K562 (cell line): ENCODE results near the gene STK32C. TPM values are rescaled to one million over a fixed set of nuclear protein-coding genes. Genes with fewer than 3 reads are reported as not detected.

Experiments
- CREM ChIP-seq: IDR thresholded peaks from 2 replicates; pipeline ENCODE4 v1.6.1; 2014; ENCODE audit warnings: antibody characterized with exemption, low read depth
- E4F1 ChIP-seq: fragments of 250-450 bp; sonication (Bioruptor Pico); IDR thresholded peaks from 2 replicates; pipeline ENCODE4 v1.5.0; 2021; ENCODE audit warnings: mild to moderate bottlenecking, borderline replicate concordance
- HEY1 ChIP-seq: fragments of 250-450 bp; sonication (Bioruptor Pico); IDR thresholded peaks from 2 replicates; pipeline ENCODE4 v1.5.0; 2020; ENCODE audit warnings: mild to moderate bottlenecking, moderate library complexity, borderline replicate concordance
- HNRNPLL ChIP-seq: fragments of 200-400 bp; formaldehyde crosslinking; IDR thresholded peaks from 2 replicates; pipeline ENCODE4 v1.6.1; 2017; ENCODE audit warnings: low read length, low read depth, mild to moderate bottlenecking; ENCODE audit not compliant: poor library complexity, severe bottlenecking
- KAT2B ChIP-seq: IDR thresholded peaks from one replicate; pipeline ENCODE4 v1.6.1; 2012; ENCODE audit warnings: low read depth, mild to moderate bottlenecking, control low read depth, inconsistent platforms, low read length, moderate library complexity
- NELFE ChIP-seq: IDR thresholded peaks from 2 replicates; pipeline ENCODE4 v1.6.1; 2011; ENCODE audit warnings: mild to moderate bottlenecking; ENCODE audit not compliant: insufficient read depth, insufficient read length
- SMARCA5 ChIP-seq: fragments of 450-650 bp; IDR thresholded peaks from 2 replicates; pipeline ENCODE4 v1.6.1; 2016
- TSHZ1 ChIP-seq: fragments of 250-450 bp; sonication (Bioruptor Pico); IDR thresholded peaks from 2 replicates; pipeline ENCODE4 v1.4.0; 2020; ENCODE audit warnings: mild to moderate bottlenecking, moderate library complexity
- ZNF224 ChIP-seq: sonication (generic); formaldehyde crosslinking; IDR thresholded peaks from 2 replicates; pipeline ENCODE4 v1.8.0; 2022; ENCODE audit warnings: mild to moderate bottlenecking, missing genetic modification reagents
- ZNF354B ChIP-seq: fragments of 250-450 bp; sonication (Bioruptor Pico); IDR thresholded peaks from 2 replicates; pipeline ENCODE4 v1.4.0; 2020
- polyA plus RNA-seq, 8 experiments: library from polyadenylated mRNA; depleted of rRNA in 4 of 8; stranded (reverse) in 5 of 8; unstranded in 3 of 8; fragments of >200 nt; fragmentation: Nextera tagmentation in 2 of 8; fragmentation: Illumina TruSeq in 1 of 8; extraction: Ambion mirVana in 2 of 8; extraction: Trizol in 1 of 8; gene quantifications; 2 replicates each; pipeline versions ENCODE4 v1.2.1 to v1.2.3, GENCODE V29; 2011 to 2014; ENCODE audit warnings: inconsistent platforms in 1 of 8, missing spikeins in 1 of 8
- total RNA-seq, 7 experiments: library from RNA; depleted of rRNA in 6 of 7; stranded (reverse); fragments of >200 nt in 6 of 7; fragmentation: Illumina TruSeq in 2 of 7; extraction: Trizol in 2 of 7; gene quantifications; 2 replicates each; pipeline versions ENCODE4 v1.2.1 to v1.2.3, GENCODE V29; 2011 to 2021; ENCODE audit warnings: low replicate concordance in 1 of 7

STK32C gene
- total and polyA plus RNA-seq, 9 of the 15 experiments (the other 6 are each of a cell fraction or from before 2014, with no cell fraction given), result 1.5 to 20.9 (median 6.5) TPM

- TF ChIP-seq HEY1 (CRISPR knock-in tag) (no peak), TSHZ1 (CRISPR knock-in tag) (no peak), ZNF354B (CRISPR knock-in tag) (no peak), ZNF224 (no peak), SMARCA5 (no peak), NELFE (no peak), HNRNPLL (no peak), KAT2B (no peak), E4F1 (no peak), CREM (no peak)
Observed at GRCh38 chr10:132321726-132322125, 14.0 kb upstream of the STK32C start (continued).
